NCI-H2029 (cell line): ENCODE data around the gene PYM1.

Source experiments
- DNase-seq: peaks from one replicate; lab custom pipeline; 2025; lab: John Stamatoyannopoulos, UW

PYM1 gene

DNA sequence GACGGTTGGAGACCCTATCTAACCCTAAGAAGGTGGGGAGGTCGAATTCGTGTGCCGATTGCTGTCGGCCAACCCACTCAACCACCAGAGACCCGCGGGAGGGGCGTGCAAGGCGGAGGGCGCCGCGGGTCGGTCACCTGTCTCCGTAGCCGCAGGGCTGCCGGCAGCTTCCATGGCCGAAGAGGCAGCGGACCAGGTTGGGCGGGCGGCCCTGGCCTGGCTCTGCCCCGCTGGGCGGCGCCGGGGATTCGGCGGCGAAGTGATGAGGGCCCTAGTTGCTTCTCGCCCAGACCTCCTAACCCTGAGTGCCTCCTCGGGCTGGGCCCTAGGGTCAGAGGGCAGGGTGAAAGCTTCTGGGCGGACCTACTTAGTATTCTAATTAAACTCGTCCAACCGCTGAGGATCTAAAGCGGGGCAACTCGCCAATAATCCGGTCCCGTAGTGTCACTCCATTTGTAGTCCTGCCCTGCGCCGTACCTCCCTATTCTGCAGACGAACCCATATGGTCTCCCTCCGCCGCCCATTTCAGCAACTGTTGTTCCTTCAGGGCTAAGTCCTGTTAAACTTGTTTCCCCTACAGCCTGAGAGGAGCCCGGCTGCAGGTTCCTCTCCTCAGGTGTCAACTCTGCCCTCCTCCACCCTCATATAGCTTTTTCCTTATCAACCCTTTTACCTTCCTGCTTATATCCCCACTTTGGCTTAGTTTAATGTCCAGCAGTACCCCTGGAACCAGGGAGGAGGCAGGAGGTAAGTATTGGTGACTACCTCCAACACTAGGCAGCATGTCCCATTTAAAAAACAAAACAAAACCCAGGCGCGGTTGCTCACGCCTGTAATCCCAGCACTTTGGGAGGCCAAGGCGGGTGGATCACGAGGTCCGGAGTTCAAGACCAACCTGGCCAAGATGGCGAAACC lies at the start of gene PYM1:
Gene PYM1, minus strand, starts transcription at position 307 of the 915 bp plus-strand sequence. Its CDS starts 133 bp downstream, at position 174.
- peak; percentile 47 for DNase-seq

DNA sequence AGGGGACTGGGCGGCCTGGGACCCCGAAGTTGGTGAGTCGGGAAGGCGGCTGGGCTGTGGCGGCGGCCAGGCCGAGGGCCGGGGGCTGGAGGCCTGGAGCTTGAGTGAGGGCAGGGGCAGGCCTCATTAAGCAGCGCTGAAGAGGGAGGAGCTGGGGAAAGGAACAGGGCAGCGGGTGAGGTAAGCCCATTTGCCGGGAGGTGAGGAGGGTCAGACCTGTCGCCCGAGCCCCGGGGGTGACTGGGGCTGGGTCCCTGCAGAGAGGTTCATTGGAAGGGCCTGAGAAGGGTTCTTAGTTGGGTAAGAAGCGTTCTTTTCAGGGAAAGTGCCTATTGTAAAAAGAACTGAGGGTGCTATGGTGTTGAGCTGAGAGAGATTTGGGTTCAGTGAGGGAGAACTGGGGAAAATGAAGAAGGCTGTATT lies 46.6 kb upstream of the PYM1 start:
- DNase-seq, result peak; percentile 34

- peak; percentile 100 for DNase-seq
Observed at GRCh38 chr12:55973599-55974307, 46.1 kb upstream of the PYM1 start, which contains the start of gene RAB5B. Gene RAB5B (plus strand): TSS chr12:55974078. CDS start chr12:55986961, 12,883 bp downstream.

DNA sequence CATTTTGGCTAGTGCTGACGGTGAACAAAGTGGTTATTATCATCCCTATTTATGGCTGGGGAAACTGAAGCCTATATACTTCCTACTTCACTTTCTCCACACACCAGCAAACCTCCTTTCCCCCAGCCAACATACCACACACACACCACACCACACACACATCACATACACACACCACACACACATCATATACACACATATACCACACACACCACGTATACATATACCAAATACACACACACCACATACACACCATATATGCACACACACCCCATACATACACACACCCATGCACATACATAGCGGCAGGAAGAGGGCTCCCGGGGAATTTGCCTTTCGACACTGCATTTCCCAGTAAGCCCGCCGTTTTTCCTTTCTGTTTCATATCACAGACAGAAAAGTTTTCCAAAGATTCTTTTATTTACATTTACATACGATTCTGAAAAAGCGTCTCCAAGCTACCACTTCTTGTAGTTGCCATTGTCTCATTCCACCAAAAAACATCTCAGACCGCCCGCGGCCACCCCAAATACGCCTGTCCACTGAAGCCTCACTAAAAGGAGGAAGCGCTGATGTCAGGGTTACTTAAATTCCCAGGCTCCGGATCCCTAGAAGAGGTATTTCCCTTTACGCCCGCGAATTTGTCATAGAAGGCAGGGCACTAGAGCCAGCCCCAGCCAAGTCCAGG lies 45.4 kb upstream of the PYM1 start:
- no peak for DNase-seq

DNA sequence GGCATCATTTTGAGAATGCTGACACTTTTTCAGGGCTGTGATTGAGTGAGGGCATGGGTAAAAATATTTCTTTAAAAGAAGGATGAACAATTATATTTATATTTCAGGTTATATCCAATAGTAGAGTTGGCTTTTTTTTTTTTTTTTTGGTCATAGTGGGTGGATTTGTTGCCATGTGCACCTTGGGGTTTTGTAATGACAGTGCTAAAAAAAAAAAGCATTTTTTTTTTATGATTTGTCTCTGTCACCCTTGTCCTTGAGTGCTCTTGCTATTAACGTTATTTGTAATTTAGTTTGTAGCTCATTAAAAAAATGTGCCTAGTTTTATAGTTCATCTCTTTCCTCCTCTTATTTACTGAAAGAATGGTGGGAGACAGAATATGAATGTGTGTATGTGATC lies 44.8 kb upstream of the PYM1 start:
- no peak for DNase-seq

DNA sequence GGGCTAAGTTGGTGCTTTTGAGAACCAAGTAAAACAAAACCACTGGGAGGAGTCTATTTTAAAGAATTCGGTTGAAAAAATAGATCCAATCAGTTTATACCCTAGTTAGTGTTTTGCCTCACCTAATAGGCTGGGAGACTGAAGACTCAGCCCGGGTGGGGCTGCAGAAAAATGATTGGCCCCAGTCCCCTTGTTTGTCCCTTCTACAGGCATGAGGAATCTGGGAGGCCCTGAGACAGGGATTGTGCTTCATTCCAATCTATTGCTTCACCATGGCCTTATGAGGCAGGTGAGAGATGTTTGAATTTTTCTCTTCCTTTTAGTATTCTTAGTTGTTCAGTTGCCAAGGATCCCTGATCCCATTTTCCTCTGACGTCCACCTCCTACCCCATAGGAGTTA lies 44.3 kb upstream of the PYM1 start:
- DNase-seq, result no peak

DNA sequence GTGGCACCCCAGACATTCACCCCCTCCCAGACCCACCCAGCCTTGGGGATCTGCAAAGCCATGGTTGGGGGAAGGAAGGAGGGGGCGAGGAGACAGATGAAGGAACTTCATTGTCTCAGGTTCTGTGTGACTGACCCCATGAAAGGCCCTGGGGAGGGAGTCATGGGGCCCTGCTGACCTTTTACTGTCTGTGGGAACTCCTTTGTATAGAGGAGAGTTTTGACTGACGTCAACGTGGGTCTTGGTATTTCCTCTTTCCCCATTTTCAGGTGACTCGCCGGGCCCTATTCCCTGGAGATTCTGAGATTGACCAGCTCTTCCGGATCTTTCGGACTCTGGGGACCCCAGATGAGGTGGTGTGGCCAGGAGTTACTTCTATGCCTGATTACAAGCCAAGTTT lies 43.1 kb upstream of the PYM1 start:
- no peak for DNase-seq

- DNase-seq, result no peak
Observed at GRCh38 chr12:55969356-55969755, 41.7 kb upstream of the PYM1 start.

DNA sequence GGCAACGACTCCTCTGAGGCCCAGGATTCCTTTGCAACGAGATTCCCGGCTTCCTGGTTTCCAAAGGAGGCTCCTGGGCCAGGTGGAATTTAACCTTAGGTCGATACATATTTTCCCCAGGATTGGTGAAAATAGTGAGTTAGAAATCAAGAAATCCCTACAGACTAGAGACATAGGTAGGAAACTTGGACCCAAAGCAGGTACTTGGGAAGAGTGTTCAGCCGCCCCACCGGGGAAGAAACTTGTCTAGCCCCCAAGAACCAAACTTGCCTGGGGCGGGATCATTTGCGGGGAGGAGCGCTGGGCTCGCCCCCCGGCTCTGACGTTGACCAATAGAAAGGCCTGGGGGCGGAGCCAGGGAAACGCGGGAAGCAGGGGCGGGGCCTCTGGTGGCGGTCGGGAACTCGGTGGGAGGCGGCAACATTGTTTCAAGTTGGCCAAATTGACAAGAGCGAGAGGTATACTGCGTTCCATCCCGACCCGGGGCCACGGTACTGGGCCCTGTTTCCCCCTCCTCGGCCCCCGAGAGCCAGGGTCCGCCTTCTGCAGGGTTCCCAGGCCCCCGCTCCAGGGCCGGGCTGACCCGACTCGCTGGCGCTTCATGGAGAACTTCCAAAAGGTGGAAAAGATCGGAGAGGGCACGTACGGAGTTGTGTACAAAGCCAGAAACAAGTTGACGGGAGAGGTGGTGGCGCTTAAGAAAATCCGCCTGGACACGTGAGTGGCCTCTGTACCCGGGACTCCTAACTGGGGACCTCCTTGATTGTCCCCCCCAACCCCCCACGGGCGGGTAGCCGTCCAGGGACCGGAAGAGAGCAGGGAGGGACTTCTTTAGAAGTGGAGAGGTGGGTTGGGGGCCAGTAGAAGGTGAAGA lies 39.0 kb upstream of the PYM1 start, which contains the start of gene CDK2:
Gene CDK2, plus strand, starts transcription at position 423 of the 874 bp plus-strand sequence. Its CDS starts 179 bp downstream, at position 602.
- DNase-seq, result peak; percentile 60

DNA sequence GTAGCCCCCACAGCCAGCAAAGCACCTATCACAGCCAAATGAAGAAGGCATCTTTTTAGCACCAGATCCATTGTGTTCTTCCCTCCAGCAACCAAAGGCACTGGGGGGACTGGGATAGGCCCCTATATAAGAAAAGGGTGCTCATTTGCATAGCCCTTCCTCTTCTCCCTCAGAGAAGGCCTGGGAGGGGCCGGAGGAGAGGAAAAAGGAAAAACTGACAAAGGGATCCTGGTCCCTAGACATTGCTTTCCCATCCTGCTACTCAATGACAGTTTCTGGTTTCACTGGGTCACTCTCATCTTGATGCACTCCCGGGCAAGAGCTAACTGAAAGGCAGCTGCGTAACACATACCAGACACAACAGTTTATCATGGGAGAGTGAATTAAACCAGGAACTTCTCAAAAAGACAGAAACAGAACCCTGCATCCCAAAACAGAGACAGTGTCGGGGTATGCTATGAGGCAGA lies 38.3 kb upstream of the PYM1 start, which contains the start of gene PMEL:
Gene PMEL, minus strand, starts transcription at position 102 of the 467 bp plus-strand sequence. Its CDS starts 31 bp downstream, at position 71.
- no peak for DNase-seq

DNA sequence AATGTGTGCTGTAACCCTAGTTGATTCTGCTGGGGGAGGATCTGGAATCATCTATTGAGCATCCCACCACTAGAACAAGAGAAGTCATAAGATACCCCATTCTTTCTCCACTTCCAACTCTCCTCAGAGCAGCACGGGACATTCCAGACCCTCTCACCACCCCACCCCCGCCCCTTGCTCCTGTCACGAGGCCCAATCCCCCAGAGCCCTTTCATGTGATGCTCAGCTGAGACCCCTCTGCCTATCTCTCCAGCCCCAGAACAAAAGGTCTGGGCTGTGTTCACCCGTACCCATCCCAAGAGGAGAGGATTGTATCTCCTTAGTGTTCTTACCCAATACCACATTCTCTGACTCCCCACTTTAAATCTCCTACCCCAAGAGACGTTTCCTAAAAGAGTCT lies 37.5 kb upstream of the PYM1 start:
- no peak for DNase-seq

GRCh38 chr12:55963760-55964159 lies 36.1 kb upstream of the PYM1 start:
- no peak for DNase-seq

- peak; percentile 68 for DNase-seq
Observed at GRCh38 chr12:55957106-55957859, 29.6 kb upstream of the PYM1 start.

DNA sequence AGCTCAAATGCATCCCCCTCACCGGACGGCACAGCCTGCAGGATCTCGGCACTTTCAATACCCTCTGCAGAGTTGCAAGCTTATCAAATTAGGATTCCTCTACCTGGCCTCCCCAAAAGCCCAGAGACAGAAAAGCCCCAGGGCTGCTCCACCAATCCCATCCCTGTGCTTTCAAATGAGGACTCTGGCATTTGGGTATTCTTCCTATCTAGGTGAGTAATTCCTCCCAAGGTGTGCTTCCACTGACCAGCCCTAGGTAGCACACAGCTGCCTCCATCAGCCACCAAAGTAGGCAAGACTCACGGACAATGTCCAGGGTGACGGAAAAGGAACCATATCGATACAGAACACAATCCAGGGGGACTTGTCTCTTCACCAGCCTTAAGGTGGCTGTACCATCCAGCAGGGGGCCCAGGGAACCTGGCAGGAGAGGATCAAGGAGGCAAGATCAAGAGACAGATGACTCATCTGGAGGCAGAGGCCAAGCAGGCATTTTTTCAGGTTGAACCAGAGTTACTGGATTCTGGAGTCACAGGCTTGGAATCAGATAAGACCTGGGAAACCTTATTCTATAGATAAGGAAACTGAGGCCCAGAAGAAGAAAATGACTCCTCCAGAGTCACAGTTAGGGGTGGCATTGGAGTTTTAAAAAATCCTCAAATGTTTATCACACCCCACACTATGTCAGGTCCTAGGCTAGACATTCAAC lies 28.3 kb upstream of the PYM1 start:
- DNase-seq, result no peak

DNA sequence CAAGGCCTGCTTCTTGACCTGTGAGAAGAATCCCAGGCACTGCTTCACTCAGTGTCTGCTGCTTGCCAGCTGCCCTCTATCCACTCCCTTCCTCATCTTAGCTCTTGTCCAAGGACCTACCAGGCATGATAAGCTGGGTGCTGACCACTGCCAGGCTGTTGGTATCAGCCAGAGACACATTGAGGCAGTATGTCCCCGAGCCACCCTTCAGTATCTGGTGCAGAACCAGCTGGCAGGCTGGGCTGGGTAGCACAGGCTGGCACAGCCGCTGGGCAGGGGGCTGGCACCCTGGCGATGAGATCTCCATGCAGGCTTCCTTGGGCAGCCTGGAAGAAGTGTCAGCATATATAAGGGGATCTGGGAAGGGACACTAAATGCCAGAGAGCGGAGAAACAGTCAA lies 27.6 kb upstream of the PYM1 start:
- no peak for DNase-seq

DNA sequence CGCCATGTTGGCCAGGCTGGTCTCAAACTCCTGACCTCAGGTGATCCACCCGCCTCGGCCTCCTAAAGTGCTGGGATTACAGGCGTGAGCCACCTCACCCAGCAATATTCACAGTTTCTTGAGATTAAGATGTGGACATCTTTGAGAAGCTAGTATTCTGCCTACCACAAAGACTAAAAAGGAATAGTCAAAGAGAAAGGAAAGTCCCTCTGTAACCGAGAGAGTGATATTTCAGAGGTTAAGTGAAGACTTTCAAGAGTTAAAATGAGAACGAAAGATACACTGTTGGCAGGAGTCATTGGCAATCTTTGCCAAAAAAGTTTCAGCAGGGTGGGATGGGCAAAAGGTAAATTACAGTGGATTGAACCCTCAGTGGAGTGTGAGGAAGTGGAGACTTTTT lies 18.9 kb upstream of the PYM1 start:
- DNase-seq, result no peak

DNA sequence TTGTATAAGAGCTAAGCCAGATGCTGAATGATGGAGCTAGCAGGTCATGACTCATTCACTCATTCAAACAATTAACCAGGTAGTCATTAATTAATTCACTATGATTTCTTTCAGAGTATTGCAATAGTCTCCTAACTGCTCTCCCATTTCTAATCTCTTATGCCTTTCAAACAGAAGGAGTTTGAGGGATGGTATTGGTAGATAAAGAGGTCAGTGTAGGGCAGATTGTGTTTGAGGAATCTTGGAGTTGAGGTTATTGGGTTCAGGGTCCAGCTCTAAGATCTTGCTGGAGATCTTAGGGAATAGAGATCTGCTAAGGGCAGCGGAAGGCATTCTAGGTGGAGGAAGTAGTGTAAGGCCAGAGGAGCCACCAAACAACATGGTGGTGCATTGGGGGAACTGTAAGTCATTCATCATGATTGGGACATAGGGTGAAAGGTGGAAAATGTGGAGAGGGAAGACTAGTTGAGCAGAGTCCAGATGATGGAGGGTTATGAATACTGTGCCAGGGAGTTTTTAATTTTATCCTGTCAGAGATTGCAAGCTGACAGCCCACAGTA lies 15.0 kb upstream of the PYM1 start:
- DNase-seq, result no peak

DNA sequence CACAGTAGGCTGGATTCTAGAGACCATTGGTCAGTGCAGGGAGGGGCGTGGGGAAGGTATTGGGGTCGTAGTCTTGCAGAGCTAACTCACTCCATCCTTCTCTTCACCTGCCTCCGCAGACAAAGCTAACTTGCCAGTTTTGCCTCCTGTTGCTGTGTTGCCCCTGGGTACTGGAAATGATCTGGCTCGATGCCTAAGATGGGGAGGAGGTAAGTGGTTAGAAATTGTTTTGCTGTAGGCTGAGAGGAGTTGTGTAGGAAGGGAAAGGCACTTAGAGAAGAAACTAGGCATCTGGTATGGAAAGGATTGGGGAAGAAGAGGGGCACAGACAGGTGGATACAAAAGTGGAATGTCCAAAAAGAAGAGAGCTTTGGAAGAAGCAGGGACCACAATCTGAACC lies 14.4 kb upstream of the PYM1 start:
- no peak for DNase-seq

GRCh38 chr12:55940065-55940732 lies 12.5 kb upstream of the PYM1 start:
- DNase-seq, result peak; percentile 64
